HG03196 (cell line): ENCODE data around the gene SOX30.

Experiments
- ATAC-seq: cut with Tn5 transposase; IDR thresholded peaks from one replicate; pipeline ENCODE4 v1.9.1; 2021; ENCODE audit not compliant: unreplicated experiment

Gene SOX30

DNA sequence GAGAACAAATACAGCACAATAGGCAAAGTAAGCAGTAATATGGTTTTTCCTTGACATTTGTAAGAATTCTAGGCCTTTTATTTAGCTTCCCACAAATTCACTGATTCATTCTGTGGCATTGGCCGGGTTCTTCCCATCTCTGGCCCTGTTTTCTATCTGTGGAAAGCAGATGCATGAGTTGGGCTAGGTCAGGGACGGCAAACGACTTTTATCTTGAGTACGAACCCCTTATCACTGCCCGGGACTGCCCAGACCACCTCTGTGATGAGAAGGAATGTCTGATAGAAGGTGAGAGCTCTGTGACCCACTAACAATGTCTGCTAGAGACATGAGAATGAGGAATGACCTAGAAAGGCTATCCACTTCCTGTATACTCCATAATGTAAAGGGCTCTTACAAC lies 41.2 kb downstream of the SOX30 start:
- no peak for ATAC-seq

DNA sequence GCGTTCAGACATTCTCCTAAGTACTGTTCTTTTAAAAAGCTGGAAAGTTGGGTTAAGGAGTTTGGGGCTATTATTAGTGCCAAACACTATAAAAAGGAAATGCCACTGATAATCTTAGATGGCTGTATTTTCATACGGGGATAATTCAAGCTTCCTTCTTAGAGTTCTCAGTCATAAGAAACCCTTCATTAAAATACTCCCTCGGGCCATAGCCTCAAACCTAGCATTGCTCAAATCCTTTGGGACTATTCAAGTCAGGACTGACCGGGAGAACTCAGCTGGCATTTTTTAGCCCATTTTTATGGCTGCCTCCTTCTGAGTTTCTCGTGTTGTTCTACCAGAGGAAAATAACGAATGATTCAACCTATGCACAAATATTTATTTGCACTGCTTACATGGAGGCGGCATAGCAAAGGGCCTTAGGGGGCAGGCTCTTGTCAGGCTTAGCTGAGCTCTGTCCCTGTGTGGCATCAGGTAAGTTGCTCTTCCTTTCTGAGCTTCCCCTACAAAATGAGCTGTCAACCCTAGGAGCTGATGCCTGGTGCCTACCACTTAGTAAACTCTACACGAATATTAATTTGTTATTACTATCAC lies 43.2 kb downstream of the SOX30 start:
- no peak for ATAC-seq

DNA sequence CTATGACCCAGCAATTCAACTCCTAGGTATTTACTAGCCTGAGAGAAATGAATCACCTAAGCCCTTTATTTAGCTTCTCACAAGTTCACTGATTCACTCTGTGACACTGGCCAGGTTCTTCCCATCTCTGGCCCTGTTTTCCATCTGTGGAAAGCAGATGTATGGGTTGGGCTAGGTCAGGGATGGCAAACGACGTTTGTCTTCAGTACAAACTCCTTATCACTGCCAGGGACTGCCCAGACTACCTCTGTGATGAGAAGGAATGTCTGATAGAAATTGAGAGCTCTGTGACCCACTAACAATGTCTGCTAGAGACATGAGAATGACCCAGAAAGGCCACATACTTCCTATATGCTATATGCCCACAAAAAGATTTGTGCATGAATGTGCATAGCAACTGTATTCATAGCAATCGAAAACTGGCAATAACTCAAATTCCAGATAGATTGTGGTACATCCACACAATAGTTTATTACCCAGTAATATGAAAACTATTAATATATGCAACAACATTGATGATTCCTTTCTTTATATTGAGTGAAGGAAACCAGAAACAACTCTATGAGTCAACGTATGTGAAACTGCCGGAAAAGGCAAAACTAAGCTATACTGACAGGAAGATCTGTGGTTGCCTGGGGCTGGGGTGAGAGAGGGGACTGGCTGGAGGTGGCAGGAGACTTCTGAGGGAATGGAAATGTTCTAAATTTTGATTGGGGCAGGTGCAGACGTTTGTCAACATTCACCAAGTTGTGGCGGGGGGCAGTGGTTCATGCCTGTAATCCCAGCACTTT lies 44.7 kb downstream of the SOX30 start:
- no peak for ATAC-seq

DNA sequence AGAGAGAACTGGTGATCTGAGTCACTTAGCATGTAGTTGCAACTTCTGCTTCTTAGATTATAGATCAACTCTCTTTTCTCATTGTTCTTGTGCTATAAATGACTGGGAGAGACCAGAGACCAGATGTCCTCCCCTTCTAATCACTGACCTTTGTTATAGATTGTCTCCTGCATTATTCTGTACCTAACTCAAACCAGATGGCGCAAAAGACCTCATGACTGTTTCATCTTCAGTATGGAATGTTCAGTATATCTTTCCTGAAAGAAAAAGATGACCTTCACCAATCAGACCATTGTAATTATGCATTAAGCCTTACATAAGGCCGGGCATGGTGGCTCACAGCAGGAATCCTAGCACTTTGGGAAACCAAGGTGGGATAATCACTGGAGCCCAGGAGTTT lies 46.2 kb downstream of the SOX30 start:
- ATAC-seq, result no peak

DNA sequence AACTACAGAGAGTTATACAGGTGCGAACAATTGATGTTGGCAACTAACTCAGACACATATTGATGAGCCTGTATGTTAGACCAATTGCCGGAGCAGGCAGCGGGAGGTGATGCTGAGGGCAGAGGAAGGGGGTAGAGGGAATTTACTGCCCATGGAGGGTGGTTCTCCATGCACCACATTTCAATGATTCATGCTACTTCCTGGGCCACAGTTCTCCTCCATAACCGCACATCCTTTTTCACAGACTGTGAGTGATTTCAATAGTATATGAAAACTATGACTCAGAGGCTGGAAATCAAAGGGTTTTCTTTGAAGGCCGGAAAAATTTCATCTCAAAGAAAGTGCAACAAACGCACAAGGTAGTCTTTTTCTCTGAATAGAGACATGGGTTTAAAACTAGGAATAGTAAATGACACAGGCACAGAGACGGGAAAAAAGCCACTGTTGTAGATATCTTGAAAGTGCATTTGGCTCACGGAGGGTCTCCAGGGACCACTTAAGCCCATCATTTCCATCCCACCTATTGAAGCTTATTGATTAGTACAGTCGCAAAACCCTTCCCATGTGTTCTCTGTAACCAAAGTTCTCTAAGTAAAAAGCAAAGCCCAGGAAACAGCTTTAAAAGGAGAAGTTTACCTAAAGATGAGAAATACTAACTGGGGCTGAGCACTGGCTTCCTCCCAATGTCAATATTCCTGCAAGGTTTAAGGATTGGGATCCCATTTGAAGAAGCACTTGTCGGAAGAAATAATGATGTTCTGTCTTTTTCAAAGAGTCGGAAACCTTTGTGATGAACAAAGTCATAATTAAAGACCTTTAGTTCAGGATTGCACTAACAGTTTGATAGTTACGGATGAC lies 48.7 kb downstream of the SOX30 start:
- no peak for ATAC-seq

DNA sequence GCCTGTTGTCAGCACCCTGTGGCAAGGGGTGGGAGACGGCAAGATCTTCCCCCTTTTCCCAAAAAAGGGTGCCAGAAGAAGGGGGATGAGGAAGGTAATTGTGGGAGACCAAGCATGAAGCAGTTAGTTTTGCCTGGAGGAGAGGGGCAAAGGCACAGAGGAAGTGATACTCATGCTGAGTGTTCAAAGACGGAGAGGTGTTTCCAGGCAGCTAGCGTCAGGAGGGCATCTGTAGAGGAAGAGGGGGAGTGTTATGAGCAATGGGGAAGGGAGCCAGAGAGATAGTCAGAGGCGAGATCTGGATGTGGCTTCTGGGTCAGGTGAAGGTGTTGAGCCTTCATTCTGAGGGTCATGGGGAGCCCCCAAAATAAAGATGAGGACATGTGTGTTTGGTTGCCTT lies 49.7 kb downstream of the SOX30 start:
- peak; percentile 57 for ATAC-seq

DNA sequence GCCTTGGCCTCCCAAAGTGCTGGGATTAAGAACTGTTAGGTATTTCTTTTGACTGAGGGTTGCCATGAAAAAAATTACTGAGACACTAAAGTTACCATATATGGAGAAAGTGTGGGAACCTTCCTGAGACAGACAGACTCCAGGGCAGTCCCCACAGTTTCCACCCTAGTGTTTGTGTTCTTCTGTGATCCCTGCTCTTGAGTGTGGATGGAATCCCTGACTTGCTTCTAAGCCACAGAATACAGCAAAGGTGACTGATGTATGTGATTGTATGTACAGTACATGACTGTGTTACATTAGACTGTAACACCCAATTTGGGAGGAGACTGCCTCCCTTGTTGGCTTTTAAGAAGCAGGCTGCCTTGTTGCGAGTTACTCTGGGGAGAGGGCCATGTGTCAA lies 52.0 kb downstream of the SOX30 start:
- ATAC-seq, result no peak

DNA sequence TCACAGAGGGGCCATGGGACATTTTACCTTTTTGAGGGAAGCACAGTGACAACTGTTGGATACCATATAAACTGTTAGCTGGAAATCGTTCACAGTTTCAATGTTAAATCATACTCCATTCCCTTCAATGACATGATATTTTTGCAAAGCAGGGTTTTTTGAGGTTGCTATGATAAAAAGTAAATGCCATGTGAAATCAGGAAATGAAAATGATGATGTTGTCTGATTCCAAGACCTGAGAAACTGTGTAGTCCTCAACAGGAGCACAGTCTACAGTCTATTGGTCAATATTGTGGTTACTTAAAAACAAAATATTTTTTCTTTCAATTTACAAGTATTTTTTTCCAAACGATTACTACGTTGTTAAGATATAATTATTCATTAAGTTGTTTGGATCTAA lies 52.7 kb downstream of the SOX30 start:
- ATAC-seq, result no peak

DNA sequence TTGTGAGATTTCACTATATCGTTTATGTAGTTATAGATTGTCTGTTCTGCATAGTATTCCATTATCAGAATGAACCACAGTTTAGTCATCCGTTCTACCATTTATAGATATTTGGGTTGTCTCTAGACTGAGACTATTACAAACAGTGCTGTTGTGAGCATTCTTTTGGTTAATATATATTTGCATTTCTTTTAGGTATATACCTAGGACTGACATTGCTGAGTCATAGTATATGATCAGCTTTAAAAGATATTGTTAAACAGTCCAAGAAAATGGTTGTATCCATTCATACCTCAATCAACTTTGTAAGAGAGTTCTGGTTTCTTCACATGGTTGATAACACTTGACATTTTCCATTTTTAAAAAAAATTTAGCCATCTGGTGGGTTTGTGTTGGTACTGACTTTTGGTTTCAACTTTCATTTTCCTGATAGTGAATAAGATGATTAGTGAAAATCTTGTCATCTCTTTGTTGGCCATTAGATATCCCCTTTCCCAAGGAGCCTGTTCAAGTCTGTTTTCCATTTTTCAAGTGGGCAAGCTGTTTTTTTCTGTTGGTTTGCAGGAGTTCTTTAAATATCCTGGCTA lies 53.8 kb downstream of the SOX30 start:
- ATAC-seq, result no peak

DNA sequence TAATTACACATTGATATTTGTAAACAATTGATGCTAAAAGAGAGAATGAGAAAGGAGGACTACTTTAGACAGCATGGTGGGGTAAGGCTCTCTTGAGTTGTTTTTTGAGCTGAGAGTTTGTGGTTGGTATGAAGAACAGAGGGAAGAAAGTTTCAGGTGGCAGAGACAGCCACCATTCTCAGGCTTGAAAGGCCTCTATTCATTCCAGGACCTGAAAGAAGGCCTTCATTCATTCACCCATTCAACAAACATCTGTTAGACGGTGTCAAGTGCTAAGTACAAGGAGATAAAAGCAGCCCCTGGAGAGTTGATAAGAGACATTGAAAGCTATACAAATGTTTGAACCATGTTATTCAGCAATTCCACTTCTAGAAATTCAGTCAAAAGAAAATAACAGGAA lies 55.0 kb downstream of the SOX30 start:
- no peak for ATAC-seq

DNA sequence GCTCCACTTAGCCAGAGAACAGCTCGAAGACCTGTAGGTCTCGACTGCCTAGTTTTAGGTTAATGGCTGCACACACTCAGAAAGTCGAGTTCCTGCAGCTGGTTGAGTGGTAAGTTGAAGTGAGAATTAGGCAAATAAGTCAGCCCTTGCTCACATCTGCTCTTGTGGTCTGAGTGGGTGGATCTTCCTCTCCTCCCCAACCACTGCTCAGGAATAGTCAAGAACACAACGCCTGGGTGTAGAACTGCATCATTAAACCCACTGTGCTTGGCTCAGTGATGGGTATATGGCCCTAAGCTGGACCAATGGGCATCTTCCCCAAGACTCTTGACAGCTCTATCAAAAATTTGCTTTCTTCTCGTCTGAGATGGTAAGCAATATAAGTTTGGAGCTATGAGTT lies 55.8 kb downstream of the SOX30 start:
- peak; percentile 86 for ATAC-seq

DNA sequence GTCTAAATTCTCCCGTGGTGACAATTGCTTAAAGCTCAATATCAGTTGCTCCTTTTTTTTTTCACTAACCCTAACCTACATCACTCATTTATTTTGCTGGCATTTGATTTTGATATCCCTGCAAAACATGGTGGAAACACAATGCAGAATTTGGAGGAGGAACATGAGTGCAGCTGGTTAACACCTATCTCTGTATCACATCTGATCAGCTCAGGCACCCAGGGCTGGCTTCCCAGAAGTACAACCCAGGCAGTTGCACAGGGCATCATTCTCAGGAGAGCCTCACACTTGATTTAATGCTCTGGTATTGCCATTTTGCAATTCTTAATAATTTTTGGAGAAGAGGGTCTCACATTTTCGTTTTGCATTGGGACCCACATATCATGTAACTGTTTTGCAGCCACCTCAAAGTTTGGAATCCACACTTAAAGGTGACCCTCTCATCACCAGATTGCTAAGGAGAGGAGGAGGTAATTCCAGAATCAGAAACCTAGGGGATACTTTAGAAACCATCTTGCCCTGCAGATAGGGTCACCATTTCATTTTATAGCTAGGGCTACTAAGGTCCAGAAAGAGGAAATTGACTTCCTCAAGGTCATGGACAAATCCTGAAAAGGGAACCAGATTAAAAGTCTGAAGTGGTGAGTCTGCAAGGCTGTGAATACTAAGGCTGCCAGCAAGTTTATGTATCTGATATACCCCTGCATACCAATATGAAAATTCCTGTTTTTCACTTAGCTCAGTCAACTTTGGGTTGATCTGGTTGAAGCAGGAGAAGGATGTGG lies 57.4 kb downstream of the SOX30 start:
- ATAC-seq, result no peak

DNA sequence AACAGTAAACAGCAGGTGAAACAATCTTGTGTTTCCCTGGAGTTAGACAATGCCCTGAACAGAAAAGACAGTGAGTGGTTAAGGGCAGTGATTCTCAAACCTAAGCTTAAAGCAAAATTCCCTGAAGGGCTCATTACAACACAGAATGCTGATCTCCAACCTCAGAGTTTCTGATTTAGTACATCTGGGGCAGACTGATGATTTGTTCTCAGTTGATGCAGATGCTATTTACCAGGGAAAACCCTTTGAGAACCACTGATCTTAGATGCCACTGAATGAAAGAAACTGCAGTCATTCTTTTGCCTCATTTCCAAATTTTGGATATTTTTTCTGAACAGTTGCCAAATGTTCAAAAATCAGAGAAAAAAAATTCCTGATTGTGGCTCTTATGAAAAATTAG lies 58.0 kb downstream of the SOX30 start:
- no peak for ATAC-seq

DNA sequence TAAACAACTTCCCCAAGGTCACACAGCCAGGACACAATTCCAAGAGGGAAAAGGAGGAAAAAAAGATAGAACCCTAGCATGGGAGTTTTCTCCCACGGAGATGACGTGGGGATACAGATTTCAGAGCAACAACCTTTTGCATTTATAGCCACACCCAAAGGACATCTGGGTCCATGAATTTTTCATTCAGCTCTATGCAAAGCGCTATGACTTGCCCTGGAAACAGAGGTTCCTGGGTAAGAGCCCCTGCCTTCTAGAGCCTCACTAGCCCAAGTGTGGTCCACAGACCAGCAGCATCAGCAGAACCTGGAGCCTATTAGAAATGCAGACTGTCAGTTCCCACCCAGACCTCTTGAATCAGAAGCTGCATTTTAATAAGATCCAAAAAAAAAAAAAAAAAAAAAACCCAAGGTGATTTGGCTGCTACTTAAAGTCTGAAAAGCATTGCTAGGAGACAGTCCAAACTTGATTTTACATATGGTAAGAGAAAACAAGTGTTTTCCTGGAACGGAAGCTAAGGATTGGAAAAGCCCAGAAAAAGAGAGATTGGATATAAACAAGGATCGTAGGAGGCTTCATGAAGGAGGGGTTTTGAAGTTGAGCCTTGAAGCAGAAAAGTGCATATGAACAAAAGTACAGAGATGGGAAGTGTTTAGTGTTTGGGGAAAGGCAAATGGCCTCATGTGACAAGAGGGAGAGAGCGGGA lies 59.0 kb downstream of the SOX30 start:
- no peak for ATAC-seq

DNA sequence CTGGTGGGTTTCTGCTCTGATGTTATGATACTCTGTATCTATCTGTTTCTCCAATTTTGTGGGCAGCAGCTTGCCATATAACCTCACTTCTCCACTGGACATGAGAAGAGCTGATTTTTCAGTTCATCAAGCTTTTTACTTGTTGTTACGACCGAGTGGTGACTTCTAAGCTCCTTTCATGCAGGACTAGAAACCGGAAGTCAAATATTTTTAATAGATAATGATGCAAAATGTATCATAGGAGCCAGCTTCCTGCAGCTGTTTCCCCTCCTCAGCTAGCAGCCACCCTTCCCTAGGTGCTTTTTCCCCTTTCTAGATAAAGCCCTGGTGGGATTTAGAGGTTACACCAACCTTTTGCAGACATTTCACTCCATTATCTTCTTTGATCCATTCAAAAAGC lies 59.6 kb downstream of the SOX30 start:
- ATAC-seq, result no peak

DNA sequence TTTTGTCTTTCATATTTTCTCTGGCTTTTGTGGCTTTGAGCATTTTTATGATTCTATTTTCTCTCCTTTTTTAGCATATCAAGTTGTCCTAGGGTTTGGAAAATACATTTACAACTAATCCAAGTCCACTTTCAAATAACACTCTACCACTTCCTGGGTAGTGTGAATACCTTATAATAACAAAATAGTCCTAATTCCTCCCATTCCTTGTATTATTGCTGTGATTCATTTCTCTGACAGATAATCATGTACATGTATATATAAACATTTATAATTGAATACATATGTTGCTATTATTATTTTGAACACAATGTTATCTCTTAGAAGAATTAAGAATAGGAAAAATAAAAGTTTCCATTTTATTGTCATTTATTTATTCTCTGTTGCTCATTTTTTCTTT lies 61.8 kb downstream of the SOX30 start:
- ATAC-seq, result no peak

DNA sequence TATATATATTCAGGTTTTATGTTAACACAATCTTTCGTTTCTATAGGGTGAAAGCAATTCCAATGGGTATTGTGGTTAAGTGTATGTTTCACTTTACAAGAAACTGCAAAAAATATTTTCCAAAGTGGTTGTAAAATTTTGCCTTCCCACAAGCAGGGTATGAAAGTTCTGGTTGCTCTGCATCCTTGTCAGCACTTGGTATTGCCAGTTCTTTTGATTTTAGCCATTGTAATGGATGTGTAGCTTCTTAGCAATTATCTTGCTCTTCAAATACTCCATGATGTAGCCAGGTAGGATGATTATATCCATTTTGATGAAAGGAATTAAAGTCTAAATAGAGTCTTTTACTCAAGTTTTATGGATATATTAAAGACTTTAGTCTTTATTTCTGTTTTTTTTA lies 67.6 kb downstream of the SOX30 start:
- ATAC-seq, result no peak

DNA sequence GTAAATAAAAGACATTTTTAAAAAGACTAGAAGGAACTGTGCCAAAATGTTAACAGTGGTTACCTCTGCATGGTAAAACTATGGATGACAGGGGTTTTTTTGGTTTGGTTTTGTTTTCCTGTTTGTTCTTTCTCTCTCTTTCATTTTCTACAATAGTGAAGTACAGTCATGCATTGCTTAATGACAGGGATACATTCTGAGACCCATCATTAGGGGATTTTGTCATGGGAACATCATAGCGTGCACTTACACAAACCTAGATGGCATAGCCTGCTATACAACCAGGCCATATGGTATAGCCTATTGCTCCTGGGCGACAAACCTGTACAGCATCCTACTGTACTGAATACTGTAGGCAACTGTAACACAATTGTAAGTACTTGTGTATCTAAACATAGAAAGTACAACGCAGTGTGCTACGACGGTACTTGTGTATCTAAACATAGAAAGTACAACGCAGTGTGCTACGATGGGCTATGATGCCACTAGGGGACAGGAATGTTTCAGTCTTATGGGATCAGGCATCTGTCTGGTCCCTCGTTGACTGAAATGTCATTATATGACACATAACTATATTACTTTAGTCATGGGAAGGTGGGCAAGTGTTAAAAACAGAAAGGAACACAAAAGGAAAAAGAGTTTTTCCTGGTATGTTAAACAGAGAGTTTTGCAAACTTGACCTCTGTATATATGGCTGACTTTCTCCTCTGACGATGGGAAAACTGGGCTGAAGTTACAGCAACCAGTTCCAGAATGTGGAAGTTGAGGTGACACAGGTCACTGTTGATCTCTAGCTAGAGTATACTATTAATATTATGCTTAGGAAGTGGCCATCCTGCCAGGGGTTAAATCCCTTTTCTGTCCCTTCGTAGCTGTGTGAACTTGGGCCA lies 69.3 kb downstream of the SOX30 start:
- ATAC-seq, result no peak

DNA sequence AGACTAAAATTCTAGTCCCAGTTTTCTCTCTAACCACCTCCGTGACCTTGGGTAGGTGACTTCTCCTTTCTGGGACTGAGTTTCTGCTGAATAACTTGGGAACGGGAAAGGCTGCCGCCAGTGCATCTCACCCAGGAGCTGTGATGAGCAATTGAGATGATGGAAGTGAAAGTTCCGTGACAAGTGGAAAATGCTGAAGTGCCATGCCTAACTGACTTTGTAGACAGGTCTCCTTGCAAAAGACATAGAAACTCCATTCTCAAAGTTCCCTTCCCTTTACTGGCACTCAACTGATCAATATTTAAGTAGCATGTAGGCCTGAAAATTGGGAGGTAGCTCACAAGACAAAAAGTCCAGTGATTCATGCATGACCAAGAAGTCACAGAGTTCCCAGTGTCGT lies 70.3 kb downstream of the SOX30 start:
- no peak for ATAC-seq
